Measurements from ENCODE around the gene DUSP2. TPM values are rescaled to one million over a fixed set of nuclear protein-coding genes. Genes with fewer than 3 reads are reported as not detected.
"Not testable (repeated sequence)": the region's sequence is repeated elsewhere in the genome, so short reads cannot be mapped to it uniquely, and the experiment has no call there.

Gene DUSP2
- total RNA-seq, 1 donor = 0.86 TPM

DNA sequence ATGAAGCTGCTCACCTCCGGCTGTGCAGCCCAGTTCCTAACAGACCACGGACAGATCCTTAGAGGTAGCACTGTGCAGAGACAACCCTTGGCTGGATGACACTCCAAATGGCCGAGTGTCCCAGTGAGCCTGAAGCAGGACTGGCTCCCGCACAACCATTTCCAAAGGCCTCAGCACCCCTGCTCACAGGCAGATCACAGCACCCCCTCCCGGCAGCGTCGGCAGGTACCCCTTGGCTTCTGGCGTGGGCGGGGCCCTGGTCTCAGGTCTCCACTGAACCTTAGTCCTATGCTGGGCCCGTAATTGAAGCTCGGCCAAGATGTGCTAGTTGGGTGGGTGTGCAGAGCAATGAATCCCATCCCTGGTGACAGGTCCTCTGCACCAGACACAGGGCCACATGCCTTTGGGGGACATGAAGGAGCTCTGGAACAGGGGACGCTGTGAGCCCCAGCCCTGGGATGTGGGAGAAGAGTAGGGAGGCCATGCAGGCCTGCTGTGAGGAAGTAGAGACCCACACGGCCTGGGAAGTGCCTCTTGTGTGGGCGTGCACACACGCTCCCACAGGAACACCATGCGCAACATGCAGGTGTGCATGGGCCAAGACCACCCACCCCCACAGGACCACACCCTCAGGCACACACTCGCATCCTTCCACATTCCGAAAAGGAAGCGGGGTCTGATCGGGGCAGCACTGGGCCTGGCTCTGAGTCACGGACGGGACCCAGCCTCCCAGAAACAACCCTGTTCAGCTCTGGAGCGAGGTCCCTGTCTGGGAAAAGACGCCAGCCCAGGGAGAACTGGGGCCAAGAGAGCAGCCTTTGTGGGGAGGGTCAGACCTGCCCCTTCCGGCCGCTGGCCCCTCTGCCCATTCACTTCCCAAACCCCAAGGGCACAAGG is 2.8 kb downstream of the DUSP2 start:
- DNase-seq (ENCODE audit: low read depth) = no peak
- TF ChIP-seq, protein P1, sequence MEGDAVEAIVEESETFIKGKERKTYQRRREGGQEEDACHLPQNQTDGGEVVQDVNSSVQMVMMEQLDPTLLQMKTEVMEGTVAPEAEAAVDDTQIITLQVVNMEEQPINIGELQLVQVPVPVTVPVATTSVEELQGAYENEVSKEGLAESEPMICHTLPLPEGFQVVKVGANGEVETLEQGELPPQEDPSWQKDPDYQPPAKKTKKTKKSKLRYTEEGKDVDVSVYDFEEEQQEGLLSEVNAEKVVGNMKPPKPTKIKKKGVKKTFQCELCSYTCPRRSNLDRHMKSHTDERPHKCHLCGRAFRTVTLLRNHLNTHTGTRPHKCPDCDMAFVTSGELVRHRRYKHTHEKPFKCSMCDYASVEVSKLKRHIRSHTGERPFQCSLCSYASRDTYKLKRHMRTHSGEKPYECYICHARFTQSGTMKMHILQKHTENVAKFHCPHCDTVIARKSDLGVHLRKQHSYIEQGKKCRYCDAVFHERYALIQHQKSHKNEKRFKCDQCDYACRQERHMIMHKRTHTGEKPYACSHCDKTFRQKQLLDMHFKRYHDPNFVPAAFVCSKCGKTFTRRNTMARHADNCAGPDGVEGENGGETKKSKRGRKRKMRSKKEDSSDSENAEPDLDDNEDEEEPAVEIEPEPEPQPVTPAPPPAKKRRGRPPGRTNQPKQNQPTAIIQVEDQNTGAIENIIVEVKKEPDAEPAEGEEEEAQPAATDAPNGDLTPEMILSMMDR (IDR thresholded peaks at IDR 0.05; ENCODE audit: insufficient read depth, low read depth, low read length) = no peak
- no peak overlapping the region for H3K4me3 ChIP-seq (ENCODE audit: low read depth, low read length)

DNA sequence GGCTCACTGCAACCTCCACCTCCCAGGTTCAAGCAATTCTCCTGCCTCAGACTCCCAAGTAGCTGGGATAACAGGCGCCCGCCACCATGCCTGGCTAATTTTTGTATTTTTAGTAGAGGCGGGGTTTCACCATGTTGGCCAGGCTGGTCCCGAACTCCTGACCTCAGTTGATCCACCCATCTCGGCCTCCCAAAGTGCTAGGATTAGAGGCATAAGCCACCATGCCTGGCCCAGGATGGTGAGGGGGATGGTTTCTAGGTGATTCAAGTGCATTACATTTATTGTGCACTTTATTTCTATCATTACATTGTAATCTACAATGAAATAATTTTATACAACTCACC is 3.6 kb downstream of the DUSP2 start:
- not testable (repeated sequence) for H3K4me3 ChIP-seq (ENCODE audit: low read depth, low read length); DNase-seq (ENCODE audit: low read depth)

DNA sequence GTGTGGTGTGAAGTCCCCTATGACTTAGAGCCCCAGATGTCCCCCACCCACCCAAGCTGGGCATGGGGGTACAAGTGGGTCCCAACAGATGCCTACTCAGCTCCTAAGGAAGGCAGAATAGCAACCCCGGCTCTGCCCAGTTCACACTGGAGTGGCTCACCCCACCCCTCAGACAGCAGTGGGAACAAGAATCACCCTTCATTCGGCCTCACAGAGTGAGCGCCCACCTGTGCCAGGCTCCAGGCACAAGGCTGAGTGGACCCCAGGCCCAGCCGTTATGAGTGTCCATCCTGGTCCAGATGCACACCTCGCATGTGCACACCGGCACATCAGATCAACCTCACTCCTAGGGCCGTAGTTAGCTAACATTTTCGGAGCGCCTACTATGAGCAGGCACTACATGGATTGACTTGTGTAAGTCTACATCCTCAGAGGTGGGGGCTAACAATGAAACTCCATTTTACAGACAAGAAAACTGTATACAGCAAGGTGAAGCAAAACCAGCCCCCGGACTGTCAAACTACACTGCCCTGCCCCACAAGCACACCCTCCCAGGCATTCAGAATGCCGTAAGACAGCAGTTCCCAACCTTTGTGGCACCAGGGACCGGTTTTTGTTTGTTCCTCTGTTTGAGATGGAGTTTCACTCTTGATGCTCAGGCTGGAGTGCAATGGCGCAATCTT is 4.2 kb downstream of the DUSP2 start:
- no peak for DNase-seq (ENCODE audit: low read depth)
- TF ChIP-seq, protein P1 (IDR thresholded peaks at IDR 0.05; ENCODE audit: insufficient read depth, low read depth, low read length) = no peak
- no peak overlapping the region for H3K4me3 ChIP-seq (ENCODE audit: low read depth, low read length)

DNA sequence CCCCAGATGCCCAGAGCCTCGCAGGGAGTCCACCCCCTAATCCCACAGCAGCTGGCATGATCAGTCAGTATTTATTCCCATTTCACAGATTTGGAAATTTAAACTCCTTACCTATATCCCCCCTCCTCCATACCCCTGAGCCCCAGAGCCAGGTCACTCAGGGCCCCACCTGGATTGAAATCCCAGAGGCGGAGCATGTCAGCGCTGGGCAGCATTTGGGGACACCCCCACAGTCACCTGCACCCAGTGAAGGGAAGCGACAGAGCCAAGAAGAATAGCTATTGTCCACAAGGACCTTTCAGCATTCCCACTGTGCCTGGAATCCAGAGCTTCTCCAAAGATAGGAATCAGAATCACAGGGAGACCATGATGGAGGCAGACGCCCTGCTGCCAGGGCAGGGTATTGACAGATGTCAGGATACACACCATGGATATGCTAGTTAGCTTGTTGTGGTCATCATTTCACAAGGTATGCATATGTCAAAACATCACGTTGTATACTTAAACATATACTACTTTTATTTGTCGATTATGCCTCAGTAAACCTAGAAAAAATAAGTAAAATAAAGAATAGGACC is 6.0 kb downstream of the DUSP2 start:
- no peak for DNase-seq (ENCODE audit: low read depth)
- TF ChIP-seq, protein P1 (IDR thresholded peaks at IDR 0.05; ENCODE audit: insufficient read depth, low read depth, low read length) = no peak

DNA sequence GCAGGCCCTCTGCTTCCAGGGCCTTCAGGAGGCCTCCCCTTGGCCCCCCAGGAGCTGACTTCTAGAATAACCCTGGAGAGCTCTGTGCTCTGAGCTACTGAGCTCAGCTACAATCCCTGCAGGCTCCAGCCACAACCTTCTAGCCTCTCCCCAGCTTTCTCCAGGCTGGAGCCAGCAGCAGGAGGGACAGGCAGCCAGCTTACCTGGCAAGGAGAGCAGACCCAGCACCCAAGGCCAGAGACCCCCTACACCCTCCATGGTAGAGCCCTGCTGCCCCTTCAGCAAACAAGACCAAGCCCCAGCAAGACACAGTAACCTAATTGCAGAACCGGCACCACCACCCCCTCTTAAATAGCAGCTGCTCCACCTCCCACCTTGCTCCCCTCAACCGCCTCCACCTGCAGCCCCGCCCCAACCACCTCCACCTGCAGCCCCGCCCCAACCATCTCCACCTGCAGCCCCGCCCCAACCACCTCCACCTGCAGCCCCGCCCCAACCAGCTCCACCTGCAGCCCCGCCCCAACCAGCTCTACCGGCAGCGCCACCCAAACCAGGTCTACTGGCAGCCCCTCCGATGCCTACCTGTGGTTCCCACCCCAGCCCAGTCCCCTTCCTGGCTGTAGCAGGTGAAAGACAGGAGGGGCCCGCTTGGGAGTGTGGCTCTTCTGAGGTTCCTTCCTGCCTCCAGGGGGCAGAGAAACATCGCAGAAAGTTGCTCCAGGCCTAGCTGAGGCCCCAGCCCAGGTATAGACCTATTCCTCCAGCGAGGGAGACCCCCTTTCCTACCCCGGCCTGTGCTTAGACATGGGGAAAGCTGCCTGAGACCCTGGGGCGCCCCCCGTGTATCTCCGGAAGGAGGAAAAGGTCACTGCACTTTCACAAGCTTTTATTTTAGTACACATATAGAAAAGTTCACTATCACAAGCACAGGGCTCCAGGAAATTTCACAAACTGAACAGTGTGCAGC is 6.8 kb downstream of the DUSP2 start, which contains the start of gene ASTL:
TSS of gene ASTL (minus strand) at position 324 of the 967 bp plus-strand sequence. CDS start at position 258, 66 bp downstream.
- H3K4me3 ChIP-seq (ENCODE audit: low read depth, low read length) = no peak within 1 kb of the TSS
- TF ChIP-seq, protein P1 (IDR thresholded peaks at IDR 0.05; ENCODE audit: insufficient read depth, low read depth, low read length) = peak; percentile 66
- peak; percentile 44 for DNase-seq (ENCODE audit: low read depth)

More for the DNA sequence above, 6.0 kb downstream of the DUSP2 start:
- H3K4me3 ChIP-seq (ENCODE audit: low read depth, low read length) = no peak overlapping the region

DNA sequence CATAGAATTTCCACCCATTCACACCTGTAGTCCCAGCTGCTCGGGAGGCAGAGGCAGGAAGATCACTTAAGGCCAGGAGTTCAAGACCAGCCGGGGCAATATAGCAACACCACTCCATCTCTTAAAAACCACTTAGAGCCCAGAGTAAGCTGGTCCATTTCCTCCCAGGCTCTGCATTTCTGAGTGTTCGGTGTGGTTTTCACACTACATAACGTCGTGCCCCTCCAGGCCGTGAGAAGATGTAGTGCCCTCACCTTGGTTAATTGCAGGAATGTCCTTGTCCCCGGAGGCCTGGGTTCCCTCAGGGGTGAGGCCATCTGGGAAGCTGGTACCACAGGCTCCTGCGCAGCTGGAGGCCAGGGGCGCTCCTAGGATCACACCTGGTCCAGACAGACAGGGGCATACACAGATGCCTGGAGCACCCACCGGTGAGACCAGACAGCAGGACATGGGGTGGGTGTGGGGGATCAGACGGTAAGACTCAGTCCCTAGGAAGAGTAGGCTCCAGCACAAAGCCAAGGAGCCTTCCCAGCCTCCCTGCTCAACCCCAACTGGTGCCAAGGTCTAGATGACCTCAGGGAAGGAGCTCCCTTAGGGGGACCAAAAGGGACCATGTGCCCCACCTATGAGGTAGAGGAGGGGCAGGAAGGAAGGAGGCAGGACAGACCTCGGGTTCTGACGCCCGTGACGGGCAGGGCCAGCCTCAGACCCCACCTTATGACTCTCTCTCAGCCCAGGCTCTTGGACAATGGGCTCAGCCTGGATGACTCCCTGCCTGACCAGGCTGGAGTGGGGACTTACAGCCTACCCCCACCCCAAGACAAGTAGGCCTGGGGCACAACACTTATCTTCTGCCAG is 7.7 kb downstream of the DUSP2 start:
- TF ChIP-seq, protein P1 (IDR thresholded peaks at IDR 0.05; ENCODE audit: insufficient read depth, low read depth, low read length) = no peak
- DNase-seq (ENCODE audit: low read depth) = no peak
- no peak overlapping the region for H3K4me3 ChIP-seq (ENCODE audit: low read depth, low read length)

Data from fibroblast of villous mesenchyme (primary cell).